ENCODE results near the gene KSR1. TPM values are rescaled to one million over a fixed set of nuclear protein-coding genes. Genes with fewer than 3 reads are reported as not detected.

KSR1 gene
- total RNA-seq, 1 experiment from 2014 or later: 19.1 TPM

- TF ChIP-seq, protein P1, sequence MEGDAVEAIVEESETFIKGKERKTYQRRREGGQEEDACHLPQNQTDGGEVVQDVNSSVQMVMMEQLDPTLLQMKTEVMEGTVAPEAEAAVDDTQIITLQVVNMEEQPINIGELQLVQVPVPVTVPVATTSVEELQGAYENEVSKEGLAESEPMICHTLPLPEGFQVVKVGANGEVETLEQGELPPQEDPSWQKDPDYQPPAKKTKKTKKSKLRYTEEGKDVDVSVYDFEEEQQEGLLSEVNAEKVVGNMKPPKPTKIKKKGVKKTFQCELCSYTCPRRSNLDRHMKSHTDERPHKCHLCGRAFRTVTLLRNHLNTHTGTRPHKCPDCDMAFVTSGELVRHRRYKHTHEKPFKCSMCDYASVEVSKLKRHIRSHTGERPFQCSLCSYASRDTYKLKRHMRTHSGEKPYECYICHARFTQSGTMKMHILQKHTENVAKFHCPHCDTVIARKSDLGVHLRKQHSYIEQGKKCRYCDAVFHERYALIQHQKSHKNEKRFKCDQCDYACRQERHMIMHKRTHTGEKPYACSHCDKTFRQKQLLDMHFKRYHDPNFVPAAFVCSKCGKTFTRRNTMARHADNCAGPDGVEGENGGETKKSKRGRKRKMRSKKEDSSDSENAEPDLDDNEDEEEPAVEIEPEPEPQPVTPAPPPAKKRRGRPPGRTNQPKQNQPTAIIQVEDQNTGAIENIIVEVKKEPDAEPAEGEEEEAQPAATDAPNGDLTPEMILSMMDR (conservative IDR thresholded peaks at IDR 0.05): no peak
- TF ChIP-seq EZH2 (IDR thresholded peaks at IDR 0.05; ENCODE audit: low read depth): no peak
- H3K36me3 ChIP-seq (ENCODE audit: low read depth): no peaks in the 10 kb centered on the region
- no peak overlapping the region for H3K4me3 ChIP-seq
- H3K4me2 ChIP-seq: no peak overlapping the region
- H3K4me1 ChIP-seq (replicated peaks; ENCODE audit: insufficient read depth): no peaks in the 10 kb centered on the region
- peaks cover 24% of the 10 kb centered on the region; the same call in 1 of the 2 replicates for H3K27me3 ChIP-seq (ENCODE audit: insufficient read depth, low read depth)
- ChIA-PET POLR2A (ENCODE audit: unreplicated experiment) (no interaction called here), CTCF (interaction anchor here (0.7 kb wide), 1 partner anchor 506 kb away, joined by 3 read pairs; no protein-coding TSS in a partner anchor)
- H3K79me2 ChIP-seq (ENCODE audit: low read depth): no peaks in the 10 kb centered on the region
- H2AFZ ChIP-seq: no peak overlapping the region
- BruUV-seq (replicated peaks): no TSS peak
- DNase-seq: no peak
- no peaks in the 10 kb centered on the region for H3F3A ChIP-seq (ENCODE audit: insufficient read depth, low read depth)
- no peaks in the 10 kb centered on the region for H4K20me1 ChIP-seq (ENCODE audit: insufficient read depth)
- H3K27ac ChIP-seq: no peak overlapping the region
- no peaks in the 10 kb centered on the region for H3K9me2 ChIP-seq (ENCODE audit: insufficient read depth)
- intact Hi-C loops (cut with micrococcal nuclease; ENCODE audit: unreplicated experiment): no loop called here
- no peaks in the 10 kb centered on the region for H3K9me3 ChIP-seq (ENCODE audit: insufficient read depth, low read depth)
These were observed 201.4 kb downstream of the KSR1 start for GRCh38 chr17:27657620-27658019.

GRCh38 chr17:27659683-27660082 lies 203.4 kb downstream of the KSR1 start:
- no peaks in the 10 kb centered on the region for H3K9me3 ChIP-seq (ENCODE audit: insufficient read depth, low read depth)
- ChIA-PET POLR2A (ENCODE audit: unreplicated experiment) (no interaction called here), CTCF (no interaction called here)
- no TSS peak for BruUV-seq (replicated peaks)
- H3K36me3 ChIP-seq (ENCODE audit: low read depth): no peaks in the 10 kb centered on the region
- H3K79me2 ChIP-seq (ENCODE audit: low read depth): no peaks in the 10 kb centered on the region
- H2AFZ ChIP-seq: no peak overlapping the region
- H3K4me3 ChIP-seq: no peak overlapping the region
- no peak overlapping the region for H3K27ac ChIP-seq
- H4K20me1 ChIP-seq (ENCODE audit: insufficient read depth): no peaks in the 10 kb centered on the region
- no peaks in the 10 kb centered on the region for H3K9me2 ChIP-seq (ENCODE audit: insufficient read depth)
- no peaks in the 10 kb centered on the region for H3K4me1 ChIP-seq (replicated peaks; ENCODE audit: insufficient read depth)
- intact Hi-C loops (cut with micrococcal nuclease; ENCODE audit: unreplicated experiment): loop anchor here (5.0 kb wide), 1 partner anchor 208 kb away; no protein-coding TSS in a partner anchor
- H3K4me2 ChIP-seq: no peak overlapping the region
- no peak for DNase-seq
- H3F3A ChIP-seq (ENCODE audit: insufficient read depth, low read depth): no peaks in the 10 kb centered on the region
- TF ChIP-seq, protein P1 (conservative IDR thresholded peaks at IDR 0.05): no peak
- no peak for TF ChIP-seq EZH2 (IDR thresholded peaks at IDR 0.05; ENCODE audit: low read depth)
- peaks cover 30% of the 10 kb centered on the region for H3K27me3 ChIP-seq (ENCODE audit: insufficient read depth, low read depth)

GRCh38 chr17:27660436-27660835 lies 204.2 kb downstream of the KSR1 start:
- no peaks in the 10 kb centered on the region for H3K9me3 ChIP-seq (ENCODE audit: insufficient read depth, low read depth)
- ChIA-PET POLR2A (ENCODE audit: unreplicated experiment) (no interaction called here), CTCF (no interaction called here)
- H3K4me1 ChIP-seq (replicated peaks; ENCODE audit: insufficient read depth): no peaks in the 10 kb centered on the region
- peaks cover 38% of the 10 kb centered on the region for H3K27me3 ChIP-seq (ENCODE audit: insufficient read depth, low read depth)
- no peaks in the 10 kb centered on the region for H3K36me3 ChIP-seq (ENCODE audit: low read depth)
- intact Hi-C loops (cut with micrococcal nuclease; ENCODE audit: unreplicated experiment): loop anchor here (5.0 kb wide), 1 partner anchor 207 kb away; no protein-coding TSS in a partner anchor
- no peaks in the 10 kb centered on the region for H3F3A ChIP-seq (ENCODE audit: insufficient read depth, low read depth)
- no peak overlapping the region for H2AFZ ChIP-seq
- no peaks in the 10 kb centered on the region for H3K79me2 ChIP-seq (ENCODE audit: low read depth)
- H4K20me1 ChIP-seq (ENCODE audit: insufficient read depth): no peaks in the 10 kb centered on the region
- no peaks in the 10 kb centered on the region for H3K9me2 ChIP-seq (ENCODE audit: insufficient read depth)
- no peak for TF ChIP-seq EZH2 (IDR thresholded peaks at IDR 0.05; ENCODE audit: low read depth)
- TF ChIP-seq, protein P1 (conservative IDR thresholded peaks at IDR 0.05): no peak
- no peak for DNase-seq
- no peak overlapping the region for H3K4me3 ChIP-seq
- BruUV-seq (replicated peaks): no TSS peak
- H3K4me2 ChIP-seq: no peak overlapping the region
- H3K27ac ChIP-seq: no peak overlapping the region
